GM23248 (cell line): ENCODE data around the gene CLSTN2. TPM values are rescaled to one million over a fixed set of nuclear protein-coding genes. Genes with fewer than 3 reads are reported as not detected.

Experiments
- DNase-seq: peaks from one replicate; pipeline ENCODE4 v3.0.0-alpha.2; 2015
- H2AFZ ChIP-seq: fragments of 200-600 bp; sonication (generic); 2 replicates; pipeline ENCODE4 v1.6.1; 2016; ENCODE audit warnings: antibody characterized with exemption
- H3F3A ChIP-seq: fragments of 200-600 bp; sonication (generic); 2 replicates; pipeline ENCODE4 v1.6.1; 2016; ENCODE audit warnings: mild to moderate bottlenecking, antibody characterized with exemption, mixed run types; ENCODE audit not compliant: insufficient read depth
- H3K27ac ChIP-seq: fragments of 200-600 bp; sonication (generic); 2 replicates; pipeline ENCODE4 v1.5.1; 2016; ENCODE audit warnings: mild to moderate bottlenecking
- H3K27me3 ChIP-seq: fragments of 200-600 bp; sonication (generic); replicated peaks from 2 replicates; pipeline ENCODE4 v1.6.1; 2016; ENCODE audit warnings: mild to moderate bottlenecking; ENCODE audit not compliant: insufficient read depth
- H3K36me3 ChIP-seq: fragments of 200-600 bp; sonication (generic); 2 replicates; pipeline ENCODE4 v1.6.1; 2016; ENCODE audit warnings: low read depth, mild to moderate bottlenecking
- H3K4me1 ChIP-seq: fragments of 200-600 bp; sonication (generic); 2 replicates; pipeline ENCODE4 v1.6.1; 2016; ENCODE audit warnings: mild to moderate bottlenecking; ENCODE audit not compliant: insufficient read depth
- H3K4me2 ChIP-seq: fragments of 200-600 bp; sonication (generic); one replicate; pipeline ENCODE4 v1.6.1; 2016; ENCODE audit warnings: mild to moderate bottlenecking; ENCODE audit not compliant: unreplicated experiment
- H3K4me3 ChIP-seq: fragments of 200-600 bp; sonication (generic); 2 replicates; pipeline ENCODE4 v1.5.1; 2016; ENCODE audit warnings: mild to moderate bottlenecking
- H3K79me2 ChIP-seq: fragments of 200-600 bp; sonication (generic); 2 replicates; pipeline ENCODE4 v1.6.1; 2016; ENCODE audit warnings: mild to moderate bottlenecking; ENCODE audit not compliant: insufficient read depth
- H3K9ac ChIP-seq: fragments of 200-600 bp; sonication (generic); 2 replicates; pipeline ENCODE4 v1.6.1; 2016; ENCODE audit warnings: mild to moderate bottlenecking
- H3K9me2 ChIP-seq: fragments of 200-600 bp; sonication (generic); 2 replicates; pipeline ENCODE4 v1.6.1; 2016; ENCODE audit warnings: mixed run types, mild to moderate bottlenecking, moderate library complexity; ENCODE audit not compliant: insufficient read depth
- H3K9me3 ChIP-seq: fragments of 200-600 bp; sonication (generic); one replicate; pipeline ENCODE4 v1.6.1; 2017; ENCODE audit warnings: low read depth
- H4K20me1 ChIP-seq: fragments of 200-600 bp; sonication (generic); 2 replicates; pipeline ENCODE4 v1.6.0; 2016; ENCODE audit not compliant: insufficient read depth
- EZH2 ChIP-seq: fragments of 200-600 bp; sonication (generic); IDR thresholded peaks from 2 replicates; pipeline ENCODE4 v1.6.1; 2018; ENCODE audit warnings: antibody characterized with exemption, mild to moderate bottlenecking; ENCODE audit not compliant: insufficient read depth, poor library complexity, severe bottlenecking
- EZH2phosphoT487 ChIP-seq: fragments of 200-600 bp; sonication (generic); IDR thresholded peaks from 2 replicates; pipeline ENCODE4 v1.6.1; 2018; ENCODE audit warnings: antibody characterized with exemption, moderate library complexity, mild to moderate bottlenecking, low read depth; ENCODE audit not compliant: insufficient read depth
- WGBS, 2 experiments: methylation state at CpG; one replicate each; pipeline ENCODE4 v1.1.6; 2015 to 2017; ENCODE audit warnings: low lambda C conversion rate in 2 of 2, low coverage in 1 of 2; ENCODE audit errors: missing lambda C conversion rate in 2 of 2; 5-methylcytosine and 5-hydroxymethylcytosine counted together
- in situ Hi-C: fragments of 300-500 bp; cut with MboI; formaldehyde crosslinking; loops from 2 replicates; pipeline ENCODE4 v1.15.0; 2020
- polyA plus RNA-seq: library from polyadenylated mRNA; unstranded; fragments of >200 nt; fragmentation: Nextera tagmentation; extraction: Ambion mirVana; gene quantifications from 2 replicates; pipeline ENCODE4 v1.2.1, GENCODE V29; 2016
- total RNA-seq: library from RNA; depleted of rRNA; stranded (reverse); fragments of >200 nt; shearing (Covaris generic); gene quantifications from 2 replicates; pipeline ENCODE4 v1.2.3, GENCODE V29; 2014

Gene CLSTN2
- total and polyA plus RNA-seq, 2 experiments from 2014 or later = not detected

GRCh38 chr3:140268610-140269009, 333.6 kb downstream of the CLSTN2 start:
- Histone ChIP-seq H3K27ac (no peak overlapping the region), H3K4me2 (no peak overlapping the region)
- no peak for DNase-seq

GRCh38 chr3:140270329-140270728, 335.3 kb downstream of the CLSTN2 start:
- Histone ChIP-seq H3K27ac (no peak overlapping the region), H3F3A (no peaks in the 10 kb centered on the region), H3K4me2 (no peak overlapping the region), H3K4me1 (peaks cover 12% of the 10 kb centered on the region), H2AFZ (no peak overlapping the region), H3K27me3 (peaks cover 6% of the 10 kb centered on the region), H3K36me3 (no peaks in the 10 kb centered on the region), H4K20me1 (no peaks in the 10 kb centered on the region), H3K9ac (no peak overlapping the region), H3K4me3 (no peak overlapping the region), H3K79me2 (no peaks in the 10 kb centered on the region), H3K9me2 (no peaks in the 10 kb centered on the region), H3K9me3 (no peaks in the 10 kb centered on the region)
- WGBS, 2 experiments = 73 to 76% methylated on average over 3 of the region's 3 CpGs
- in situ Hi-C loops = no loop called here
- no peak for DNase-seq
- TF ChIP-seq EZH2phosphoT487 (no peak), EZH2 (no peak)

More at GRCh38 chr3:140268610-140269009, 333.6 kb downstream of the CLSTN2 start:
- Histone ChIP-seq H3K9me2 (no peaks in the 10 kb centered on the region), H3K27me3 (peaks cover 6% of the 10 kb centered on the region), H3K4me3 (no peak overlapping the region), H3K9me3 (no peaks in the 10 kb centered on the region), H3K36me3 (no peaks in the 10 kb centered on the region), H3K9ac (no peak overlapping the region), H2AFZ (no peak overlapping the region), H3K4me1 (peaks cover 6% of the 10 kb centered on the region), H4K20me1 (no peaks in the 10 kb centered on the region), H3F3A (no peaks in the 10 kb centered on the region), H3K79me2 (no peaks in the 10 kb centered on the region)
- WGBS, 2 experiments = 75 to 86% methylated on average over 2 of the region's 2 CpGs
- in situ Hi-C loops = no loop called here
- TF ChIP-seq EZH2 (no peak), EZH2phosphoT487 (no peak)

GRCh38 chr3:140273542-140274195, 338.7 kb downstream of the CLSTN2 start:
- TF ChIP-seq EZH2 (no peak), EZH2phosphoT487 (no peak)
- no peak overlapping the region for H3K4me3 ChIP-seq
- H3K9ac ChIP-seq = no peak overlapping the region
- H3F3A ChIP-seq = no peaks in the 10 kb centered on the region
- no peak overlapping the region for H2AFZ ChIP-seq
- 45 to 51% methylated on average over 5 of the region's 5 CpGs for WGBS, 2 experiments
- no peaks in the 10 kb centered on the region for H4K20me1 ChIP-seq
- no peak overlapping the region for H3K27ac ChIP-seq
- H3K79me2 ChIP-seq = no peaks in the 10 kb centered on the region
- H3K9me2 ChIP-seq = no peaks in the 10 kb centered on the region
- H3K36me3 ChIP-seq = no peaks in the 10 kb centered on the region
- peaks cover 12% of the 10 kb centered on the region for H3K4me1 ChIP-seq
- DNase-seq = peak; percentile 79
- H3K27me3 ChIP-seq = no peaks in the 10 kb centered on the region
- no peak overlapping the region for H3K4me2 ChIP-seq
- H3K9me3 ChIP-seq = no peaks in the 10 kb centered on the region
- in situ Hi-C loops = no loop called here

- TF ChIP-seq EZH2phosphoT487 (no peak), EZH2 (no peak)
- Histone ChIP-seq H3F3A (no peaks in the 10 kb centered on the region), H4K20me1 (no peaks in the 10 kb centered on the region), H3K36me3 (no peaks in the 10 kb centered on the region), H3K27me3 (no peaks in the 10 kb centered on the region; the same call in 1 of the 2 replicates), H3K9me2 (no peaks in the 10 kb centered on the region), H3K9me3 (no peaks in the 10 kb centered on the region), H3K4me2 (no peak overlapping the region), H3K27ac (no peak overlapping the region), H2AFZ (no peak overlapping the region), H3K4me1 (peaks cover 12% of the 10 kb centered on the region), H3K79me2 (no peaks in the 10 kb centered on the region), H3K9ac (no peak overlapping the region), H3K4me3 (no peak overlapping the region)
- WGBS, 2 experiments = 77 to 82% methylated on average over 5 of the region's 5 CpGs
- in situ Hi-C loops = no loop called here
- DNase-seq = no peak
Observed at GRCh38 chr3:140274429-140274828, 339.4 kb downstream of the CLSTN2 start.
